Ascending aorta (tissue), 2 donors: ENCODE results near the gene TBX4. TPM values are rescaled to one million over a fixed set of nuclear protein-coding genes. Genes with fewer than 3 reads are reported as not detected.

Source experiments
- DNase-seq, 2 donors: peaks; one replicate each; pipeline ENCODE4 v3.0.0-alpha.2; 2019; ENCODE audit warnings: low spot score in 2 of 2
- H3K27ac ChIP-seq, 2 donors: fragments of 200-600 bp; sonication (generic); one replicate each; pipeline ENCODE4 v1.5.1; 2016 to 2017; ENCODE audit warnings: mild to moderate bottlenecking in 1 of 2
- H3K27me3 ChIP-seq: fragments of 200-600 bp; sonication (generic); one replicate; pipeline ENCODE4 v1.5.1; 2017
- H3K36me3 ChIP-seq, 2 donors: fragments of 200-600 bp; sonication (generic); one replicate each; pipeline ENCODE4 v1.5.1; 2016
- H3K4me1 ChIP-seq, 2 donors: fragments of 200-600 bp; sonication (generic); one replicate each; pipeline ENCODE4 v1.5.1; 2016 to 2017; ENCODE audit warnings: mild to moderate bottlenecking in 1 of 2
- H3K4me3 ChIP-seq, 2 donors: fragments of 200-600 bp; sonication (generic); one replicate each; pipeline ENCODE4 v1.5.1; 2016 to 2017; ENCODE audit warnings: mild to moderate bottlenecking in 1 of 2
- H3K9me3 ChIP-seq, 2 donors: fragments of 200-600 bp; sonication (generic); one replicate each; pipeline ENCODE4 v1.5.1; 2016
- intact Hi-C: fragments of 100-400 bp; cut with DNase I; formaldehyde crosslinking; loops from one replicate; pipeline ENCODE4 v1.15.1; 2023
- total RNA-seq: library from RNA; depleted of rRNA; stranded (reverse); fragments of >200 nt; gene quantifications from one replicate; pipeline ENCODE4 v1.1.0, GENCODE V29; 2016
- TF ChIP-seq, protein P1 (sequence below), 3 experiments: fragments of 200-600 bp in 2 of 3; fragments of 450-650 bp in 1 of 3; sonication (generic) in 2 of 3; IDR thresholded peaks; one replicate each; pipeline ENCODE4 v1.5.1; 2016 to 2019; ENCODE audit warnings: antibody characterized with exemption in 3 of 3, mild to moderate bottlenecking in 1 of 3, moderate library complexity in 1 of 3

Gene TBX4
- total RNA-seq, 1 donor from 2014 or later = not detected

DNA sequence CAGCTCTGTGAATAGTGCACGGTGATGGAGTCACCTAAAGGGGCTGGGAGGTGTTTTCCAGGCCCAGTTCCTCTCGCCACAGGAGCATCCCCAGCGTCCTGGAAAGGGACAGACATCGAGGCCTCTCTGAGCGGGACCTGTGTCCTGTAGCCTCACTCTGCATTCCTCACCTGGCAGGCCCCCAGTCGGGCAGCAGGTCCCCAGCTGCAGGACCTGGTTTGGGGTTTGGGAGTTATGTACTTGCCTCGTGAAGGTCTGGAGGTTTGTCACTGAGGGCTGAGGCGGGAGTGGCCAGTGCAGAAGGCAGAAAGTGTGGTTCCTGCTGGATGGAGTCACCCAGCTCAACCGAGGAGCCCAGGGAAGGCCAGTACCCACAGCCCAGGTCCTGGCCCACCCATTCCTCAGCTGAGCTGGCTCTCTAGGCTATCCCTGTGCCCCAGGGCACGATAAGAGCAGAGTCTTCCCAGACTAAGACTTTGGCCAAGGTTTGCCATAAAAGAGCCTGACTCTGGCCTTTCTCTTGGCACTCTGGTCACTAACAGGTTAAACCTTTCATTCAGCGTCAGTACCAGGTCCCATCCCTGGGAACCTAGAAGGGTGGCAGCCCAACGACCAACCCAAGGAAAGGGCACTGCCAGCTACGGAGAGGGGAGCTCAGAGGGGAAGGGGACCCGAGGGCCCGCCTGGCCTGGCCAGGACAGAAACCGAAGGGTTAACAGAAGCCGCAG lies 24.4 kb downstream of the TBX4 start:
- TF ChIP-seq, protein P1, sequence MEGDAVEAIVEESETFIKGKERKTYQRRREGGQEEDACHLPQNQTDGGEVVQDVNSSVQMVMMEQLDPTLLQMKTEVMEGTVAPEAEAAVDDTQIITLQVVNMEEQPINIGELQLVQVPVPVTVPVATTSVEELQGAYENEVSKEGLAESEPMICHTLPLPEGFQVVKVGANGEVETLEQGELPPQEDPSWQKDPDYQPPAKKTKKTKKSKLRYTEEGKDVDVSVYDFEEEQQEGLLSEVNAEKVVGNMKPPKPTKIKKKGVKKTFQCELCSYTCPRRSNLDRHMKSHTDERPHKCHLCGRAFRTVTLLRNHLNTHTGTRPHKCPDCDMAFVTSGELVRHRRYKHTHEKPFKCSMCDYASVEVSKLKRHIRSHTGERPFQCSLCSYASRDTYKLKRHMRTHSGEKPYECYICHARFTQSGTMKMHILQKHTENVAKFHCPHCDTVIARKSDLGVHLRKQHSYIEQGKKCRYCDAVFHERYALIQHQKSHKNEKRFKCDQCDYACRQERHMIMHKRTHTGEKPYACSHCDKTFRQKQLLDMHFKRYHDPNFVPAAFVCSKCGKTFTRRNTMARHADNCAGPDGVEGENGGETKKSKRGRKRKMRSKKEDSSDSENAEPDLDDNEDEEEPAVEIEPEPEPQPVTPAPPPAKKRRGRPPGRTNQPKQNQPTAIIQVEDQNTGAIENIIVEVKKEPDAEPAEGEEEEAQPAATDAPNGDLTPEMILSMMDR (IDR thresholded peaks at IDR 0.05) = no peak
- Histone ChIP-seq H3K27ac (no peak overlapping the region), H3K9me3 (no peaks in the 10 kb centered on the region), H3K27me3 (no peaks in the 10 kb centered on the region), H3K36me3 (no peaks in the 10 kb centered on the region), H3K4me1 (no peaks in the 10 kb centered on the region), H3K4me3 (no peak overlapping the region)
- DNase-seq = no peak
- intact Hi-C loops = no loop called here

DNA sequence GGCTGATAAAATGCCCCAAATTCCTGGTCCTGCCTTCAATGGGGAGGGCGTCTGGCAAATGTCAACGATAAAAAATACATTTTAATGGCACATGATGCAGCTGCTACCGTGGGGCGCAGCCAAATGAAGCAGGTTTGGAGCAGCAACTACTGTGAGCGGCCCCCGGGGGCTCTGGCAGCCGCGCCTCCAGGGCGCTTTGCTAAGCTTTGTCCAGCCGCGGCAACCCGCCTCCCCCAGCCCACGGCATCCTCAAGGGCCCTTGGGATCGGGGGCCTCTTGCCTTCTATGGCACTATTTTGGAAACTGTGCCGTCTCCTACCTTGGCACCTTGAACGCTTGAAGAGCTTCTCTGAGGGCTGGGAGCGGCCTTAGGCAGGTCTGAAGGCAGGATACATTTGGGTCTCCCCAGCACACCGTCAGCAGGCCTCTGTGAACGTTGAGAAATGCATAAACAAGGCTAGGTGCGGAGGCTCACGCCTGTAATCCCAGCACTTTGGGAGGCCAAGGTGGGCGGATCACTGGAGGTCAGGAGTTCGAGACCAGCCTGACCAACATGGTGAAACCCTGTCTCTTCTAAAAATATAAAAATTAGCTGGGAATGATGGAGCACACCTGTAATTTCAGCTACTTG lies 25.1 kb downstream of the TBX4 start:
- no peaks in the 10 kb centered on the region for H3K9me3 ChIP-seq
- intact Hi-C loops = no loop called here
- H3K4me1 ChIP-seq = no peaks in the 10 kb centered on the region
- no peak for DNase-seq
- H3K27me3 ChIP-seq = no peaks in the 10 kb centered on the region
- H3K27ac ChIP-seq = no peak overlapping the region
- H3K4me3 ChIP-seq = no peak overlapping the region
- TF ChIP-seq, protein P1 (IDR thresholded peaks at IDR 0.05) = no peak
- H3K36me3 ChIP-seq = no peaks in the 10 kb centered on the region

DNA sequence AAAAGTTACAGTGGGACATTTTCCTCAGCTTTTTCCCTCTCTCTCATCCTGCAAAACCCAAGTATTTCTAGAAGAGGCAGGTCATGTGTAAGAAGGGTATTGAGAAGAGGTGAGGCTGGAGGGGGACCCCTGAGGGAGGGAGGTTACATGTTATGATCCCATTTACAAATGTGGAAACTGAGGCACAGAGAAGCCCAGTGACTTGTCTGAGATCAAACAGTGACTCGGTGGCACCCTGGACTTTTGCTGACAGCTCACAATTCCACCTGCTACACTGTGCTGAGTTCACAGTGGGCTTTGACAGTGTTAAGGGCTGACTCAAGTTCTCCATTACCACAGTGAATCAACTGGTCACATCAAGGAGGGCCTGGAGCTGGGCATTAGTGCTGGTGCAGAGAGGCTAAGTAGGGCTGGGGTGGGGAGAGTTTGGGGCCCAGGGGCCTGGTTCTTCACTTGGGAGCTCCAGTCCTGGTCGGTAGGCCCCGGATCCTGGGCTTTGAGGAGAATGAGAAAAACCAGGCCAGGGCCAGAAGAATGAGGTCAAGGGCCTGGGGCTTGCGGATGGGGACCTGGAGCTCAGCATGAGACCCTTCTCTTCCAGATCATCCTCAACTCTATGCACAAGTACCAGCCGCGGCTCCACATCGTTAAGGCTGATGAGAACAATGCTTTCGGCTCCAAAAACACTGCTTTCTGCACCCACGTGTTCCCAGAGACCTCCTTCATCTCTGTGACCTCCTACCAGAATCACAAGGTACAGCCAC lies 26.0 kb downstream of the TBX4 start:
- Histone ChIP-seq H3K9me3 (no peaks in the 10 kb centered on the region), H3K36me3 (no peaks in the 10 kb centered on the region), H3K4me1 (no peaks in the 10 kb centered on the region), H3K4me3 (no peak overlapping the region), H3K27ac (no peak overlapping the region), H3K27me3 (no peaks in the 10 kb centered on the region)
- intact Hi-C loops = no loop called here
- DNase-seq = no peak
- TF ChIP-seq, protein P1 (IDR thresholded peaks at IDR 0.05) = no peak

DNA sequence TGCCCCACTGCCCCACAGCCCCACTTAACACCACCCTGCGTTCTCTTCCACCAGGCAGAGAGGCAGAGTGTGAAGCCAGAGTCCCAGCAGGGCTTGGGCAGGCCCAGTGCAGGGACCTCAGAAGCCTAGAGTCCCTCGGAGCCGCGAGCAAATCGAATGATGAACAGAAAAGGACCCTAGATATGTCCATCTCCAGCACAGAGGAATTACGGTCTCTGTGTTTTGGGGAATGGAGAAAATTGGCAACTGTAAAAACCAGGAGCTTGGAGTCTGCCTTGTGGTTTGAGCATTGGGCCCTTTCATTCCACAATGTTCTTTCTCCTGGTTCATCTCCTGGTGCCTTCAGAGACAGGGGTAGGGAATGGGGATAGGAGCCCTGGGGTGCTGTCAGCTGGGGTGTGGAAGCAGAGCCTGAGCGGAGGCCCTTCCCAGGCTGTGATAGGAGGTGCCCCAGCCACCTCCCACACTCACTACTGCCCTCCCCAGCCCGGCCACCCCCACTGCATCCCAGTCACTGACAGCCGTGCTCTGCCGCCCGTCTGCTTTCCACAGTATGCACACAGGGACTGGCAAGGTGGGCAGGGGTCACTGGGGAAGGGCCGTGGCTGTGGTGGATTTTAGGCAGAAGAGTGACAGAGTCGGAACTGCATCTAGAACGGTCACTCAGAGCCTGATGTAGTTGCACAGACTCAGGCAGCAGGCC lies 26.7 kb downstream of the TBX4 start:
- Histone ChIP-seq H3K27me3 (no peaks in the 10 kb centered on the region), H3K36me3 (no peaks in the 10 kb centered on the region), H3K4me3 (no peak overlapping the region), H3K4me1 (no peaks in the 10 kb centered on the region), H3K27ac (no peak overlapping the region), H3K9me3 (no peaks in the 10 kb centered on the region)
- TF ChIP-seq, protein P1 (IDR thresholded peaks at IDR 0.05) = no peak
- DNase-seq = no peak
- intact Hi-C loops = no loop called here

DNA sequence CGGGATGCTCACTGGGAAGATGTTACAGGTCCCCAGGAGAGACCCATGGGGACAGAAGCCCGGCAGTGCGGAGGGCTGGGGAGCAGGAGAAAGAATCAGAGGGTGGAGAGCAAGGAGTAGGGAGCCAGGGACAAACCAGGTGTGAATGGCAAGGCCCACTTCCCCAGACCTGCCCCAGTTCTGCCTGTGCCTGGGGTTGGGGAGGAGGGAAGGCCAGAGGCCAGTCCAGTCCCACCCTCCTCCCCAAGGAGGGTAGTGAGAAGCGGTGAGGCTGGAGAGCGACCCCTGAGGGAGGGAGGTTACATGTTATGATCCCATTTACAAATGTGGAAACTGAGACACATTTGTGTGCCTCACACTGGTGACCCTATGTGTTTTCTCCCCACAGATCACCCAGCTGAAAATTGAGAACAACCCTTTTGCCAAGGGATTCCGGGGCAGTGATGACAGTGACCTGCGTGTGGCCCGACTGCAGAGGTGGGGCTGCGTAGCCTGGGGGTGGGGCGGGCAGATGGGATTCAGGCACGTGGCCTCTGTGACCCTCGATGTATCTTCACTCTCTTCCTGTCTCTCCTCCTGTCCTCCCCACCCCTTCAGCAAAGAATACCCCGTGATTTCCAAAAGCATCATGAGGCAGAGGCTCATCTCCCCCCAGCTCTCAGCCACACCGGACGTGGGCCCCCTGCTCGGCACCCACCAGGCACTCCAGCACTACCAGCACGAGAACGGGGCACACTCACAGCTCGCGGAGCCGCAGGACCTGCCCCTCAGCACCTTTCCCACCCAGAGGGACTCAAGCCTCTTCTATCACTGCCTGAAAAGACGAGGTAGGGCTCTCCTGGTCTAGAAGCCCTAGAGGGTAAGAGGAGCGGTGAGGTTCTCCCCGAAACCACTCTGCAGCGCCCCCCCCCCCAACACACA lies 27.5 kb downstream of the TBX4 start:
- TF ChIP-seq, protein P1 (IDR thresholded peaks at IDR 0.05) = no peak
- intact Hi-C loops = no loop called here
- no peaks in the 10 kb centered on the region for H3K4me1 ChIP-seq
- no peaks in the 10 kb centered on the region for H3K9me3 ChIP-seq
- no peak overlapping the region for H3K4me3 ChIP-seq
- H3K27me3 ChIP-seq = no peaks in the 10 kb centered on the region
- H3K36me3 ChIP-seq = no peaks in the 10 kb centered on the region
- DNase-seq = no peak
- H3K27ac ChIP-seq = no peak overlapping the region
